ENCODE results near the gene SEC14L3. TPM values are rescaled to one million over a fixed set of nuclear protein-coding genes. Genes with fewer than 3 reads are reported as not detected.
"Not testable (repeated sequence)": the region's sequence is repeated elsewhere in the genome, so short reads cannot be mapped to it uniquely, and the experiment has no call there.

SEC14L3 gene
- polyA plus RNA-seq, 12 donors, result not detected

- no peak for DNase-seq
These were observed 14.3 kb upstream of the SEC14L3 start for GRCh38 chr22:30486118-30486517.

GRCh38 chr22:30485362-30485988 is 13.7 kb upstream of the SEC14L3 start:
- DNase-seq, result peak; percentile 17

- no peak for DNase-seq
These were observed 11.4 kb upstream of the SEC14L3 start for GRCh38 chr22:30483169-30483568.

- no peak for DNase-seq
These were observed 9.9 kb upstream of the SEC14L3 start for GRCh38 chr22:30481711-30482110.

GRCh38 chr22:30479981-30480380 is 8.2 kb upstream of the SEC14L3 start:
- no peak for DNase-seq

- DNase-seq, result no peak
These were observed 3.0 kb upstream of the SEC14L3 start for GRCh38 chr22:30474683-30475424.

GRCh38 chr22:30474121-30474520 is 2.3 kb upstream of the SEC14L3 start:
- no peak for DNase-seq

GRCh38 chr22:30472994-30473720 is 1.3 kb upstream of the SEC14L3 start:
- DNase-seq, result no peak

GRCh38 chr22:30470655-30471054 is 1.2 kb downstream of the SEC14L3 start:
- no peak for DNase-seq

- DNase-seq, result no peak
These were observed 2.7 kb downstream of the SEC14L3 start for GRCh38 chr22:30469165-30469564.

GRCh38 chr22:30460555-30460954 is 11.3 kb downstream of the SEC14L3 start:
- DNase-seq, result not testable (repeated sequence)

GRCh38 chr22:30460147-30460546 is 11.7 kb downstream of the SEC14L3 start:
- no peak for DNase-seq

GRCh38 chr22:30459181-30460052 is 12.4 kb downstream of the SEC14L3 start:
- no peak for DNase-seq

GRCh38 chr22:30457981-30458380 is 13.8 kb downstream of the SEC14L3 start:
- no peak for DNase-seq

GRCh38 chr22:30455075-30455840 is 16.6 kb downstream of the SEC14L3 start:
- DNase-seq, result no peak

GRCh38 chr22:30453731-30454510 is 17.9 kb downstream of the SEC14L3 start:
- no peak for DNase-seq

GRCh38 chr22:30452861-30453260 is 19.0 kb downstream of the SEC14L3 start:
- DNase-seq, result no peak

- DNase-seq, result not testable (repeated sequence)
These were observed 20.3 kb downstream of the SEC14L3 start for GRCh38 chr22:30451488-30451887.

GRCh38 chr22:30447656-30448055 is 24.2 kb downstream of the SEC14L3 start:
- no peak for DNase-seq
